Fibroblast of lung (primary cell): ENCODE results near the gene KCNQ1OT1.

ENCODE experiments used
- EZH2 ChIP-seq: IDR thresholded peaks from 2 replicates; pipeline ENCODE4 v1.5.1; 2012; ENCODE audit warnings: low read length, control low read depth, mild to moderate bottlenecking; ENCODE audit errors: missing control alignments
- TF ChIP-seq, protein P1 (sequence below), 2 donors: IDR thresholded peaks in 1 of 2; conservative IDR thresholded peaks in 1 of 2; 1 replicate in 1 of 2; 2 replicates in 1 of 2; pipeline ENCODE4 v1.5.1; 2011 to 2012; ENCODE audit warnings: low read length in 2 of 2, control low read depth in 1 of 2, inconsistent platforms in 1 of 2, low read depth in 1 of 2, mild to moderate bottlenecking in 1 of 2

DNA sequence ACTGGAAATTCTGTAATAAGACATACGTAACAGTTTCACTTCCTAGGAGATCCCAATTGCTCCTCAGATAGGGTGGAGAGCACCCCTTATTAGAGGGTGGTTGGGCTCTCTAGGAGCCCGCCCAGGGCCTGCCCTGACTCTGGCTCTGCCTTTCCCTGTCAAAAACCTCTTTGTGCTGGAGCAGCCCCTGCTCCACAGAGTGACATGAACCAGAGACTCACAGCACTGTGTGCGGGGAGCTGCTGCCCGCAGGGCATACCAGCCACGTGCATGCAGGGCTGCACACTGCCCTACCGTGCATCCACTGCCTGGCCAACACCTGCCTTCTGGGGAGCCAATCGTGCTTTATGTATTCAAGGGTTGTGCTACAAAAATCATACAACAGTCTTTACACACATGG is 24.3 kb downstream of the KCNQ1OT1 start:
- TF ChIP-seq, protein P1, sequence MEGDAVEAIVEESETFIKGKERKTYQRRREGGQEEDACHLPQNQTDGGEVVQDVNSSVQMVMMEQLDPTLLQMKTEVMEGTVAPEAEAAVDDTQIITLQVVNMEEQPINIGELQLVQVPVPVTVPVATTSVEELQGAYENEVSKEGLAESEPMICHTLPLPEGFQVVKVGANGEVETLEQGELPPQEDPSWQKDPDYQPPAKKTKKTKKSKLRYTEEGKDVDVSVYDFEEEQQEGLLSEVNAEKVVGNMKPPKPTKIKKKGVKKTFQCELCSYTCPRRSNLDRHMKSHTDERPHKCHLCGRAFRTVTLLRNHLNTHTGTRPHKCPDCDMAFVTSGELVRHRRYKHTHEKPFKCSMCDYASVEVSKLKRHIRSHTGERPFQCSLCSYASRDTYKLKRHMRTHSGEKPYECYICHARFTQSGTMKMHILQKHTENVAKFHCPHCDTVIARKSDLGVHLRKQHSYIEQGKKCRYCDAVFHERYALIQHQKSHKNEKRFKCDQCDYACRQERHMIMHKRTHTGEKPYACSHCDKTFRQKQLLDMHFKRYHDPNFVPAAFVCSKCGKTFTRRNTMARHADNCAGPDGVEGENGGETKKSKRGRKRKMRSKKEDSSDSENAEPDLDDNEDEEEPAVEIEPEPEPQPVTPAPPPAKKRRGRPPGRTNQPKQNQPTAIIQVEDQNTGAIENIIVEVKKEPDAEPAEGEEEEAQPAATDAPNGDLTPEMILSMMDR (conservative IDR thresholded peaks at IDR 0.05 in 1 of 2, IDR thresholded peaks at IDR 0.05 in 1 of 2; ENCODE audit: low read depth in 1 of 2, low read length in 2 of 2): no peak
- no peak for TF ChIP-seq EZH2
